HG03521 (cell line): ENCODE data around the gene DNMT1.

ENCODE experiments used
- ATAC-seq: cut with Tn5 transposase; IDR thresholded peaks from one replicate; pipeline ENCODE4 v1.9.1; 2021; ENCODE audit warnings: mild to moderate bottlenecking, moderate library complexity; ENCODE audit not compliant: unreplicated experiment

DNMT1 gene

GRCh38 chr19:10100163-10100785 lies 94.5 kb downstream of the DNMT1 start:
- ATAC-seq, result no peak

GRCh38 chr19:10096615-10096963 lies 98.2 kb downstream of the DNMT1 start:
- no peak for ATAC-seq

- peak; percentile 90 for ATAC-seq
Observed at GRCh38 chr19:10095948-10096614, 98.7 kb downstream of the DNMT1 start.

- ATAC-seq, result no peak
Observed at GRCh38 chr19:10095622-10095947, 99.2 kb downstream of the DNMT1 start.

- no peak for ATAC-seq
Observed at GRCh38 chr19:10093295-10094186, 101.2 kb downstream of the DNMT1 start.

- ATAC-seq, result no peak
Observed at GRCh38 chr19:10092648-10093294, 102.0 kb downstream of the DNMT1 start.

- no peak for ATAC-seq
Observed at GRCh38 chr19:10091895-10092641, 102.7 kb downstream of the DNMT1 start.

GRCh38 chr19:10091370-10091687 lies 103.4 kb downstream of the DNMT1 start:
- no peak for ATAC-seq

- ATAC-seq, result no peak
Observed at GRCh38 chr19:10089801-10090375, 104.9 kb downstream of the DNMT1 start.

GRCh38 chr19:10088949-10089554 lies 105.7 kb downstream of the DNMT1 start:
- no peak for ATAC-seq

GRCh38 chr19:10087296-10088061 lies 107.3 kb downstream of the DNMT1 start:
- ATAC-seq, result no peak

GRCh38 chr19:10086591-10087192 lies 108.1 kb downstream of the DNMT1 start:
- ATAC-seq, result no peak

- ATAC-seq, result peak; percentile 81
Observed at GRCh38 chr19:10085641-10086590, 108.8 kb downstream of the DNMT1 start, which contains the start of gene SHFL. SHFL (plus strand) TSS chr19:10086317; CDS start chr19:10086428, 111 bp downstream.

GRCh38 chr19:10084803-10085202 lies 110.0 kb downstream of the DNMT1 start:
- no peak for ATAC-seq

- no peak for ATAC-seq
Observed at GRCh38 chr19:10083911-10084310, 110.8 kb downstream of the DNMT1 start.
